A673 (cell line): ENCODE data around the gene ADPRS. TPM values are rescaled to one million over a fixed set of nuclear protein-coding genes. Genes with fewer than 3 reads are reported as not detected.

ENCODE experiments used
- BruUV-seq: library from RNA; stranded (reverse); fragments of 400-500 nt; replicated peaks from 2 replicates; lab custom pipeline; 2021; lab: Mats Ljungman, UMichigan
- CTCF ChIA-PET: fragments of 300-600 bp; sonication (Branson Sonifier 250); formaldehyde crosslinking; loops from one replicate; lab custom pipeline; 2022; ENCODE audit warnings: antibody characterized with exemption; lab: Charles Lee
- POLR2A ChIA-PET: fragments of 300-600 bp; sonication (Branson Sonifier 250); formaldehyde crosslinking; loops from one replicate; lab custom pipeline; 2022; ENCODE audit warnings: antibody characterized with exemption; ENCODE audit not compliant: low non-redundant PET; lab: Charles Lee
- DNase-seq: peaks from one replicate; pipeline ENCODE4 v3.0.0-alpha.2; 2015; ENCODE audit warnings: low spot score
- H3K27ac ChIP-seq: fragments of 200-600 bp; sonication (generic); 2 replicates; pipeline ENCODE4 v1.5.1; 2016; ENCODE audit warnings: mixed run types, low read depth, mild to moderate bottlenecking, mixed read lengths, antibody characterized with exemption, low read length; ENCODE audit not compliant: poor library complexity, severe bottlenecking
- H3K27me3 ChIP-seq: fragments of 200-600 bp; sonication (generic); replicated peaks from 2 replicates; pipeline ENCODE4 v1.6.1; 2017; ENCODE audit warnings: mixed run types, low read depth, mild to moderate bottlenecking, mixed read lengths, antibody characterized with exemption, low read length; ENCODE audit not compliant: insufficient read depth, poor library complexity
- H3K36me3 ChIP-seq: fragments of 200-600 bp; sonication (generic); 2 replicates; pipeline ENCODE4 v1.6.1; 2016; ENCODE audit warnings: mixed run types, mild to moderate bottlenecking, mixed read lengths, antibody characterized with exemption, low read length; ENCODE audit not compliant: insufficient read depth, poor library complexity, severe bottlenecking
- H3K4me1 ChIP-seq: fragments of 200-600 bp; sonication (generic); 2 replicates; pipeline ENCODE4 v1.6.1; 2017; ENCODE audit warnings: mixed run types, mild to moderate bottlenecking, mixed read lengths, antibody characterized with exemption, low read length; ENCODE audit not compliant: insufficient read depth, poor library complexity, severe bottlenecking
- H3K4me3 ChIP-seq: fragments of 200-600 bp; sonication (generic); 2 replicates; pipeline ENCODE4 v1.5.1; 2016; ENCODE audit warnings: low read depth, mixed run types, mild to moderate bottlenecking, mixed read lengths, low read length; ENCODE audit not compliant: poor library complexity, severe bottlenecking
- H3K9me3 ChIP-seq: fragments of 200-600 bp; sonication (generic); 2 replicates; pipeline ENCODE4 v1.6.1; 2016; ENCODE audit warnings: mixed run types, low read depth, mild to moderate bottlenecking, mixed read lengths, antibody characterized with exemption, low read length; ENCODE audit not compliant: poor library complexity, severe bottlenecking
- CTCF ChIP-seq: fragments of 300-800, 200-600 bp; sonication (generic); conservative IDR thresholded peaks from 2 replicates; pipeline ENCODE4 v1.5.1; 2017; ENCODE audit warnings: low read depth, mild to moderate bottlenecking, antibody characterized with exemption, low read length, moderate library complexity, mixed read lengths
- EZH2 ChIP-seq: fragments of 200-600 bp; sonication (generic); IDR thresholded peaks from 2 replicates; pipeline ENCODE4 v1.6.1; 2017; ENCODE audit warnings: borderline replicate concordance, low read depth, mild to moderate bottlenecking, mixed read lengths, antibody characterized with exemption, low read length; ENCODE audit not compliant: poor library complexity, severe bottlenecking
- intact Hi-C: fragments of 100-400 bp; cut with micrococcal nuclease; formaldehyde crosslinking; loops from one replicate; pipeline ENCODE4 v1.10.0; 2022; ENCODE audit not compliant: unreplicated experiment
- total RNA-seq: library from RNA; stranded (reverse); gene quantifications from 2 replicates; pipeline ENCODE4 v1.2.3, GENCODE V29; 2021

ADPRS gene
- total RNA-seq, 1 experiment from 2014 or later = 34.2 TPM

GRCh38 chr1:36126797-36127500 lies 38.3 kb downstream of the ADPRS start:
- H3K4me3 ChIP-seq = no peak overlapping the region
- no TSS peak for BruUV-seq
- H3K36me3 ChIP-seq = no peaks in the 10 kb centered on the region
- ChIA-PET CTCF (interaction anchor here (0.6 kb wide), 1 partner anchor 1812 kb away, joined by 6 read pairs; no protein-coding TSS in a partner anchor), POLR2A (no interaction called here)
- intact Hi-C loops = no loop called here
- H3K27ac ChIP-seq = no peak overlapping the region
- H3K27me3 ChIP-seq = peaks cover 13% of the 10 kb centered on the region
- H3K4me1 ChIP-seq = no peaks in the 10 kb centered on the region
- H3K9me3 ChIP-seq = no peaks in the 10 kb centered on the region
- no peak for DNase-seq
- TF ChIP-seq CTCF = no peak
- TF ChIP-seq EZH2 = no peak

GRCh38 chr1:36128126-36128904 lies 39.6 kb downstream of the ADPRS start:
- DNase-seq = no peak
- Histone ChIP-seq H3K9me3 (no peaks in the 10 kb centered on the region), H3K36me3 (no peaks in the 10 kb centered on the region), H3K4me3 (no peak overlapping the region), H3K4me1 (peaks cover 2% of the 10 kb centered on the region), H3K27ac (no peak overlapping the region), H3K27me3 (peaks cover 13% of the 10 kb centered on the region)
- ChIA-PET POLR2A (no interaction called here), CTCF (no interaction called here)
- intact Hi-C loops = no loop called here
- TF ChIP-seq CTCF (no peak), EZH2 (no peak)
- no TSS peak for BruUV-seq

DNA sequence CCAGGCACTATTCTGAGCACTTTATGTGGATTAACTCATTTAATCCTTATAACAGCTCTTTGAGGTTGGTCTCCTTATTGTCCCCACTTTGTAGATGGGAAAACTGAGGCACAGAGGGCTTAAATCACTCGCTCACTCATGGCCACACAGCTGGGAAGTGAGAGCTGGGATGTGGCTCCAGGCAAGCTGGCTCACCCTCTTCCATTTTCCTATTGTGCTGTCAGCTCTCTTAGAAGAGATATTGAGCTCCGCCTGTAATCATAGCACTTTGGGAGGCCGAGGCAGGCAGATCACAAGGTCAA lies 40.2 kb downstream of the ADPRS start:
- H3K27me3 ChIP-seq = peaks cover 12% of the 10 kb centered on the region
- no peak for DNase-seq
- no TSS peak for BruUV-seq
- H3K27ac ChIP-seq = no peak overlapping the region
- intact Hi-C loops = no loop called here
- H3K9me3 ChIP-seq = no peaks in the 10 kb centered on the region
- H3K4me1 ChIP-seq = peaks cover 8% of the 10 kb centered on the region
- ChIA-PET CTCF (no interaction called here), POLR2A (no interaction called here)
- no peak for TF ChIP-seq CTCF
- no peak for TF ChIP-seq EZH2
- H3K4me3 ChIP-seq = no peak overlapping the region
- H3K36me3 ChIP-seq = no peaks in the 10 kb centered on the region
